GM19193 (cell line): Measurements from ENCODE around the gene SOX11.

Experiments used
- POLR2A ChIP-seq: IDR thresholded peaks from 4 replicates; pipeline ENCODE4 v1.6.1; 2011; ENCODE audit not compliant: insufficient read depth, insufficient read length; ENCODE audit errors: extremely low read depth

SOX11 gene

GRCh38 chr2:5691985-5692529, at the start of gene SOX11:
SOX11 (plus strand) TSS chr2:5692384; CDS start chr2:5692722, 338 bp downstream.
- no peak for TF ChIP-seq POLR2A

GRCh38 chr2:5657231-5657630, 35.0 kb upstream of the SOX11 start:
- no peak for TF ChIP-seq POLR2A

- TF ChIP-seq POLR2A: no peak
Measured at GRCh38 chr2:5660591-5660990, 31.6 kb upstream of the SOX11 start.

GRCh38 chr2:5661362-5661761, 30.8 kb upstream of the SOX11 start:
- TF ChIP-seq POLR2A: no peak

- TF ChIP-seq POLR2A: no peak
Measured at GRCh38 chr2:5664278-5664681, 27.9 kb upstream of the SOX11 start.

GRCh38 chr2:5665066-5665465, 27.1 kb upstream of the SOX11 start:
- no peak for TF ChIP-seq POLR2A

- no peak for TF ChIP-seq POLR2A
Measured at GRCh38 chr2:5666798-5667197, 25.4 kb upstream of the SOX11 start.

GRCh38 chr2:5668682-5669250, 23.4 kb upstream of the SOX11 start:
- TF ChIP-seq POLR2A: no peak

- TF ChIP-seq POLR2A: no peak
Measured at GRCh38 chr2:5672749-5673144, 19.4 kb upstream of the SOX11 start.

- no peak for TF ChIP-seq POLR2A
Measured at GRCh38 chr2:5673145-5674025, 18.8 kb upstream of the SOX11 start.

GRCh38 chr2:5674026-5674340, 18.2 kb upstream of the SOX11 start:
- no peak for TF ChIP-seq POLR2A

- TF ChIP-seq POLR2A: no peak
Measured at GRCh38 chr2:5677133-5677532, 15.1 kb upstream of the SOX11 start.

GRCh38 chr2:5683471-5683870, 8.7 kb upstream of the SOX11 start:
- TF ChIP-seq POLR2A: no peak

GRCh38 chr2:5685225-5685624, 7.0 kb upstream of the SOX11 start:
- TF ChIP-seq POLR2A: no peak

GRCh38 chr2:5686068-5686467, 6.1 kb upstream of the SOX11 start:
- no peak for TF ChIP-seq POLR2A

- no peak for TF ChIP-seq POLR2A
Measured at GRCh38 chr2:5686536-5686935, 5.6 kb upstream of the SOX11 start.
